ENCODE data around the gene NR2C2.

- TF ChIP-seq POLR2AphosphoS5 (IDR thresholded peaks at IDR 0.05; ENCODE audit: low read depth, low read length) = no peak
- no peak for TF ChIP-seq REST (IDR thresholded peaks at IDR 0.05; ENCODE audit: insufficient read depth in 1 of 2, low read depth in 2 of 2, low read length in 2 of 2)
Observed at GRCh38 chr3:15045667-15046066, 98.3 kb downstream of the NR2C2 start.
